Gastrocnemius medialis (tissue), 4 donors: ENCODE results near the gene SLC1A2.

ENCODE experiments used
- POLR2A ChIP-seq, 2 donors: fragments of 450-650 bp; IDR thresholded peaks; one replicate each; pipeline ENCODE4 v1.6.1; 2017; ENCODE audit warnings: antibody characterized with exemption in 2 of 2, mild to moderate bottlenecking in 2 of 2, moderate library complexity in 2 of 2
- TF ChIP-seq, protein P1 (sequence below), 5 experiments: fragments of 450-650 bp in 3 of 5; fragments of 200-600 bp in 2 of 5; sonication (generic) in 2 of 5; IDR thresholded peaks in 4 of 5; conservative IDR thresholded peaks in 1 of 5; 1 replicate in 4 of 5; 2 replicates in 1 of 5; pipeline ENCODE4 v1.5.1; 2016 to 2019; ENCODE audit warnings: antibody characterized with exemption in 5 of 5, mild to moderate bottlenecking in 3 of 5, moderate library complexity in 3 of 5

DNA sequence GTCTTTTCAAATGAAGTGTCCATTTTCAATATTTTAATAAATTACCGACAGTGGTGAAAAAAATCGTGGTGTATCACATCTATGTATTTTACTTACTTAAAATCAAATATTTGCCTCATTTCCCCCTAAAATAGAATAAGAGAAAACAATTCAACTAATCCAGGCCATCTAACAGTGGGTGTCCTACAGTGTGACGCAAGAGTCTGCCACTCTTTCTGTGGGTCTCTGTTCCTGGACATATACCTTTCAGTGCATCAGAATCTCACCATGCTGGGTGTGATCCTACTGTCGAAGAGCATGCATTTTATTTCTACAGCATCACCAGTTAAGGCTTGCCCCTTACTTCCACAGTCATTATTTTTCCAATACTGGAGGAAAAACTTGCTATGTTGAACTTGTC lies 169.2 kb downstream of the SLC1A2 start:
- TF ChIP-seq, protein P1, sequence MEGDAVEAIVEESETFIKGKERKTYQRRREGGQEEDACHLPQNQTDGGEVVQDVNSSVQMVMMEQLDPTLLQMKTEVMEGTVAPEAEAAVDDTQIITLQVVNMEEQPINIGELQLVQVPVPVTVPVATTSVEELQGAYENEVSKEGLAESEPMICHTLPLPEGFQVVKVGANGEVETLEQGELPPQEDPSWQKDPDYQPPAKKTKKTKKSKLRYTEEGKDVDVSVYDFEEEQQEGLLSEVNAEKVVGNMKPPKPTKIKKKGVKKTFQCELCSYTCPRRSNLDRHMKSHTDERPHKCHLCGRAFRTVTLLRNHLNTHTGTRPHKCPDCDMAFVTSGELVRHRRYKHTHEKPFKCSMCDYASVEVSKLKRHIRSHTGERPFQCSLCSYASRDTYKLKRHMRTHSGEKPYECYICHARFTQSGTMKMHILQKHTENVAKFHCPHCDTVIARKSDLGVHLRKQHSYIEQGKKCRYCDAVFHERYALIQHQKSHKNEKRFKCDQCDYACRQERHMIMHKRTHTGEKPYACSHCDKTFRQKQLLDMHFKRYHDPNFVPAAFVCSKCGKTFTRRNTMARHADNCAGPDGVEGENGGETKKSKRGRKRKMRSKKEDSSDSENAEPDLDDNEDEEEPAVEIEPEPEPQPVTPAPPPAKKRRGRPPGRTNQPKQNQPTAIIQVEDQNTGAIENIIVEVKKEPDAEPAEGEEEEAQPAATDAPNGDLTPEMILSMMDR (IDR thresholded peaks at IDR 0.05 in 4 of 5, conservative IDR thresholded peaks at IDR 0.05 in 1 of 5) = no peak
- TF ChIP-seq POLR2A (IDR thresholded peaks at IDR 0.05) = no peak
